ENCODE measurements around the gene CLEC9A. TPM values are rescaled to one million over a fixed set of nuclear protein-coding genes. Genes with fewer than 3 reads are reported as not detected.

CLEC9A gene
- total and polyA plus RNA-seq, 2 donors (not counting 3 experiments of a cell fraction or from before 2014, with no cell fraction given): not detected

- H4K20me1 ChIP-seq (replicated peaks; ENCODE audit: control insufficient read depth, extremely low read depth, insufficient read depth, low read length): no peaks in the 10 kb centered on the region
- no peaks in the 10 kb centered on the region for H3K79me2 ChIP-seq (ENCODE audit: control insufficient read depth, insufficient read depth, low read length)
- no peaks in the 10 kb centered on the region for H3K36me3 ChIP-seq (ENCODE audit: control insufficient read depth in 2 of 2, extremely low read depth in 1 of 2, insufficient read depth in 2 of 2, low read length in 2 of 2)
- H3K9ac ChIP-seq (replicated peaks; ENCODE audit: extremely low read depth, insufficient read depth, low read length): no peak overlapping the region
- POLR2A ChIA-PET: no interaction called here
- BruUV-seq (replicated peaks): no TSS peak
- FAIRE-seq: no peak
- TF ChIP-seq POLR2AphosphoS5 (IDR thresholded peaks at IDR 0.05; ENCODE audit: insufficient read depth, low read depth, low read length): no peak
- TF ChIP-seq FOS (IDR thresholded peaks at IDR 0.05; ENCODE audit: borderline replicate concordance, insufficient read depth, low read length): no peak
- no peak for TF ChIP-seq MYC (IDR thresholded peaks at IDR 0.05; ENCODE audit: low read depth, low read length)
- no peak for TF ChIP-seq EZH2 (IDR thresholded peaks at IDR 0.05; ENCODE audit: borderline replicate concordance, low read depth, low read length, severe bottlenecking)
- TF ChIP-seq JUN (IDR thresholded peaks at IDR 0.05; ENCODE audit: borderline replicate concordance, insufficient read depth, insufficient read length, low read depth): no peak
- no peak for TF ChIP-seq CTCF (IDR thresholded peaks at IDR 0.05; ENCODE audit: extremely low read depth in 1 of 2, insufficient read depth in 1 of 2, low read depth in 1 of 2, low read length in 2 of 2)
- no peak for TF ChIP-seq MAX (IDR thresholded peaks at IDR 0.05; ENCODE audit: insufficient read depth, insufficient read length)
- TF ChIP-seq GATA2 (IDR thresholded peaks at IDR 0.05; ENCODE audit: insufficient read depth, insufficient read length, low read depth, low read length): no peak
- no peak for TF ChIP-seq POLR2A (IDR thresholded peaks at IDR 0.05; ENCODE audit: low read depth, low read length)
- H3K4me1 ChIP-seq (ENCODE audit: control insufficient read depth, extremely low read depth, insufficient read depth, low read length): no peaks in the 10 kb centered on the region
- peak overlapping the region; percentile 34 for H2AFZ ChIP-seq (ENCODE audit: low read depth, low read length)
- H3K4me3 ChIP-seq (replicated peaks in 1 of 3; ENCODE audit: insufficient read depth in 1 of 3, low read depth in 1 of 3, low read length in 3 of 3): no peak overlapping the region
- DNase-seq (ENCODE audit: low read depth, low spot score): no peak
- no peaks in the 10 kb centered on the region for H3K27me3 ChIP-seq (ENCODE audit: control insufficient read depth in 2 of 2, insufficient read depth in 2 of 2, low read length in 2 of 2)
- CTCF ChIA-PET: interaction anchor here (0.7 to 1.1 kb wide), 3 partner anchors 9 to 240 kb away, joined by 3 to 5 read pairs (median 4); partner anchors contain the start of genes CD69 and CLEC12B
- H3K27ac ChIP-seq (ENCODE audit: insufficient read depth, low read depth, low read length): no peak overlapping the region
- no peaks in the 10 kb centered on the region for H3K9me3 ChIP-seq (replicated peaks; ENCODE audit: control insufficient read depth, insufficient read depth, low read length)
- H3K9me1 ChIP-seq (replicated peaks; ENCODE audit: control insufficient read depth, extremely low read depth, insufficient read depth, low read length): no peaks in the 10 kb centered on the region
- dilution Hi-C loops (cut with MboI; ENCODE audit: extremely low pct_ligation_motif_present, low sequenced_read_pairs): no loop called here
- H3K4me2 ChIP-seq (ENCODE audit: insufficient read depth, low read length): no peak overlapping the region
- intact Hi-C loops (cut with micrococcal nuclease): no loop called here
Observed at GRCh38 chr12:10001171-10001776, 29.2 kb upstream of the CLEC9A start.

Data from endothelial cell of umbilical vein (primary cell).